Fibroblast of mammary gland (primary cell): ENCODE data around the gene PRSS22.

ENCODE experiments used
- DNase-seq: peaks from one replicate; pipeline ENCODE4 v3.0.0-alpha.2; 2010; ENCODE audit warnings: low read depth
- H3K4me3 ChIP-seq: 2 replicates; pipeline ENCODE4 v1.5.1; 2011; ENCODE audit warnings: low read depth, mild to moderate bottlenecking, low read length, moderate library complexity; ENCODE audit not compliant: control insufficient read depth
- TF ChIP-seq, protein P1 (sequence below): conservative IDR thresholded peaks from 2 replicates; pipeline ENCODE4 v1.5.1; 2011; ENCODE audit warnings: low read depth, low read length, inconsistent platforms; ENCODE audit not compliant: control insufficient read depth, insufficient read depth

Gene PRSS22

DNA sequence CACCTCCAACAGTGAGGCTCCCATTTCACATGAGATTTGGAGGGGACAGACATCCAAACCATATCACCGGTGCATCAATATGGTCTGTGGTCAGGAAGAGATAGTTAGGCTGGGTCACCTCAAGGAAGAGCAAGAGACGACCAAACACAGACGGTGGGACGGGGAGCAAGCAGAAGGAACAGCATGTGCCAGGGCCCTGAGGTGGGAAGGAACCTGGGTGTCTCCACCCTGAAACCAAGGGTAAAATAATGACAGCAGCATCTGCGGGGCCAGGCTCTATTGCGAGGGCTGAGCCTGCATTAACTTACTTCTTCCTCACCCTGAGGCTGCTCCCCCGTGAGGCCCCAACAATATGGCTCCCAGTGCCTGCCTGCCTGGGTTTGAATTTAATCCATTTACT lies 49.8 kb downstream of the PRSS22 start:
- H3K4me3 ChIP-seq, result no peak overlapping the region
- TF ChIP-seq, protein P1, sequence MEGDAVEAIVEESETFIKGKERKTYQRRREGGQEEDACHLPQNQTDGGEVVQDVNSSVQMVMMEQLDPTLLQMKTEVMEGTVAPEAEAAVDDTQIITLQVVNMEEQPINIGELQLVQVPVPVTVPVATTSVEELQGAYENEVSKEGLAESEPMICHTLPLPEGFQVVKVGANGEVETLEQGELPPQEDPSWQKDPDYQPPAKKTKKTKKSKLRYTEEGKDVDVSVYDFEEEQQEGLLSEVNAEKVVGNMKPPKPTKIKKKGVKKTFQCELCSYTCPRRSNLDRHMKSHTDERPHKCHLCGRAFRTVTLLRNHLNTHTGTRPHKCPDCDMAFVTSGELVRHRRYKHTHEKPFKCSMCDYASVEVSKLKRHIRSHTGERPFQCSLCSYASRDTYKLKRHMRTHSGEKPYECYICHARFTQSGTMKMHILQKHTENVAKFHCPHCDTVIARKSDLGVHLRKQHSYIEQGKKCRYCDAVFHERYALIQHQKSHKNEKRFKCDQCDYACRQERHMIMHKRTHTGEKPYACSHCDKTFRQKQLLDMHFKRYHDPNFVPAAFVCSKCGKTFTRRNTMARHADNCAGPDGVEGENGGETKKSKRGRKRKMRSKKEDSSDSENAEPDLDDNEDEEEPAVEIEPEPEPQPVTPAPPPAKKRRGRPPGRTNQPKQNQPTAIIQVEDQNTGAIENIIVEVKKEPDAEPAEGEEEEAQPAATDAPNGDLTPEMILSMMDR, result no peak
- DNase-seq, result no peak

DNA sequence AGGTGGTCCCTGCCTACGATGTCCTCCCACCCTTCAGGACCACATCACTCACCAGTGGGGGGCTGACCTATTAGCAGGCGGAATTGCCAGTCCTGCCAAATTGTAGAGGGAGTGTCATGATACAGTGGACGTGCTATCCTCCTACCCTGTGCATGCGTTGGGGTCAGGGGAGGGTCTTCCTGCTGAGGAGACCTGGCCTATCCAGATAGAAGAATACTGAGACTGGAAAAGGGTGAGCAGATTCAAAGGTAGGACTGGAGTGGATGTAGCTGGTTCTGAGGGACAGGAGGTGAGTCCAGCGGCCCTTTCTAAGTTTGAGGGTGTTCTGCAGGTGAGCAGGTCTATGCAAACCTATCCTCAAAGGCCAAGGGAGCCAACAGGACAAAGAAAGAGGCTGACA lies 51.7 kb downstream of the PRSS22 start:
- no peak for DNase-seq
- TF ChIP-seq, protein P1, result no peak
- H3K4me3 ChIP-seq, result no peak overlapping the region

DNA sequence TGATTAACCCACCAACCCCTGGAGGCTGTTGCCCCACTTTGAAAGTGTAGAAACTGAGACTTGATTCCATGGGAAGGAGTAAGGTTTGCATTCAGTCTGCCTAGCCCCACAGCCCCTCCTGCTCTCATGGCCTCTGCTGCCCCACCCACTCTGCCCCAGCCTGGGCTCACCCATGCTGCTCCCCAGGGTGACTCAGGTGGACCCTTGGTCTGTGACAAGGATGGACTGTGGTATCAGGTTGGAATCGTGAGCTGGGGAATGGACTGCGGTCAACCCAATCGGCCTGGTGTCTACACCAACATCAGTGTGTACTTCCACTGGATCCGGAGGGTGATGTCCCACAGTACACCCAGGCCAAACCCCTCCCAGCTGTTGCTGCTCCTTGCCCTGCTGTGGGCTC lies 53.2 kb downstream of the PRSS22 start:
- H3K4me3 ChIP-seq, result no peak overlapping the region
- TF ChIP-seq, protein P1, result no peak
- DNase-seq, result no peak

DNA sequence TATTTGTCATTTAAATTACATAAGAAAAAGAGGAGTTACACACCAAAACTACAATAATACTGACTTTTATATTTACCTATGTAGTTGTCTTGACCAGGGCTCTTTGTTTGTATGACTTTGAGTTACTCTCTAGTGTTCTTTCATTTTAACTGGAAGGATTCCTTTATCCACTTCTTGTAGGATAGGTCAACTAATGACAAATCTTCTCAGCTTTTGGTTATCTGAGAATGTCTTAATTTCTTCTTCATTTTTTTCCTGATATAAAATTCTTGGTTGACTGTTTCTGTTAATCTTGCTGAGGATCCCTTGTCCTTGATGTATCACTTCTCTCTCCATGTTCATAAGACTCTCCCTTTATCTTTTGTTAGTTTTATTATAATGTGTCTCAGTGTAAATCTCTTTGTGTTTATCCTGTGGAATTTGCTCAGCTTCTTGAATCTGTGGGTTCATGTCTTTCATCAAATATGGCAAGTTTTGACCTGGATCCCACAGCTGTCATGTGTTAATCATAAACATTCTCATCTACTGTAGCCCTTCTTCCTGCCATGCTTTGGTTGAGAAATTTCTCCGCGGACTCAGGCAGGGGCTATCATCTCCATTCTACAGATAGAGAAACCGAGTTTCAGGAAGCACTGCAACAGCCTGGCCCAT lies 54.3 kb downstream of the PRSS22 start:
- no peak overlapping the region for H3K4me3 ChIP-seq
- DNase-seq, result no peak
- TF ChIP-seq, protein P1, result no peak
